ENCODE results near the gene PRKCB.
"Not testable (repeated sequence)": the region's sequence is repeated elsewhere in the genome, so short reads cannot be mapped to it uniquely, and the experiment has no call there.

Gene PRKCB

DNA sequence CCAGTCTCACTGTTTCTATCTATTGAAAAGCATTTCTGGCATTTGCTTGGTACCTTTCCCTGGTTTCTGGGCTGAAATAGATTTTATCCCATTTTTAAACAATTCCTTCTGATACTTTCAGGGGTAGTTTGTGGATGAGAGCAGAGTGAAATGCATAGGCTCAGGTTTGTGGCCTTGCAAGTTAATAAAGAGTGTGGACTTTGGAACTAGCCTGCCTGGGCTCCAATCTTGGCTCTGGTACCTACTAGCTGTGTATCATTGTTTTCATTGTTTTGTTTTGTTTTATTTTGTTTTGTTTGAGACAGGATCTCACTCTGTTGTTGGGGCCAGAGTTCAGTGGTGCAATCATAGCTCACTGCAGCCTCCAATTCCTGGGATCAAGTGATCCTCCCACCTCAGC, 175.5 kb downstream of the PRKCB start:
- H3K4me2 ChIP-seq (ENCODE audit: low read length) = no peak overlapping the region
- H3K27ac ChIP-seq (ENCODE audit: low read length) = no peak overlapping the region
- peaks cover 26% of the 10 kb centered on the region for H3K27me3 ChIP-seq (ENCODE audit: low read depth, low read length)
- H2AFZ ChIP-seq (ENCODE audit: low read depth, low read length) = no peak overlapping the region
- no peaks in the 10 kb centered on the region for H4K20me1 ChIP-seq (ENCODE audit: insufficient read depth, low read length)
- H3K9me3 ChIP-seq (ENCODE audit: insufficient read depth, low read length) = no peaks in the 10 kb centered on the region
- no peak overlapping the region for H3K9ac ChIP-seq (ENCODE audit: low read length)
- no peaks in the 10 kb centered on the region for H3K79me2 ChIP-seq (ENCODE audit: low read length)
- H3K4me1 ChIP-seq (ENCODE audit: low read length) = peaks cover 53% of the 10 kb centered on the region
- H3K4me3 ChIP-seq (ENCODE audit: low read length) = no peak overlapping the region
- TF ChIP-seq EZH2phosphoT487 (IDR thresholded peaks at IDR 0.05; ENCODE audit: low read depth) (no peak), CTCF (IDR thresholded peaks at IDR 0.05; ENCODE audit: low read depth, low read length) (no peak)
- H3K36me3 ChIP-seq (replicated peaks; ENCODE audit: low read depth, low read length) = no peaks in the 10 kb centered on the region

DNA sequence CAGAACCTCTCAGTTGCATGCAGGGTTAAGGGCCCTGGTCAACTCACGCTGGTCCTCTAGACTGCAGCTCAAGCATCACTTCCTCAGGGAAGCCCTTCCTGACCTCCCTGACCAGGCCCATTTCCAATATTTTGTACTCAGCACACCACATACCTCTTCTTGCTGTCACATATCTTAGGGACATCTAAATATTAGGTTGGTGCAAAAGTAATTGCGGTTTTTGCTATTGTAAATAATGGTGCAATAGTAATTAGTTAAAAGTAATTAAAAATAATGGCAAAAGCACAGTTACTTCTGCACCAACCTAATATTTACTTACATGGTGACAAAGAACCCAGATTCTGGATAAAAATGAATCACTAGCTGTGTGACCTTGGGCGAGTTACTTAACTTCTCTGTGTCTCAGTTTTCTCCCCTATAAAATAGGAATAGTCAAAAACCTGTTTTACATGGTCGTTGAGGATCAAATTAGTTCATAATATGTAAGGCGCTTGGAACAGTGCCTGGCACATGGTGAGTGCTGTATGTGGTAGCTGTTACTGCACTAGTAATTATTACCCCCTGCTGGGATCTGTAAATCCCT, 177.4 kb downstream of the PRKCB start:
- no peaks in the 10 kb centered on the region for H3K9me3 ChIP-seq (ENCODE audit: insufficient read depth, low read length)
- peaks cover 53% of the 10 kb centered on the region for H3K4me1 ChIP-seq (ENCODE audit: low read length)
- H4K20me1 ChIP-seq (ENCODE audit: insufficient read depth, low read length) = no peaks in the 10 kb centered on the region
- peak overlapping the region; percentile 88; the same call in 1 of the 2 replicates for H3K4me2 ChIP-seq (ENCODE audit: low read length)
- no peaks in the 10 kb centered on the region for H3K36me3 ChIP-seq (replicated peaks; ENCODE audit: low read depth, low read length)
- peaks cover 8% of the 10 kb centered on the region for H3K27me3 ChIP-seq (ENCODE audit: low read depth, low read length)
- H3K4me3 ChIP-seq (ENCODE audit: low read length) = no peak overlapping the region
- no peak overlapping the region for H3K9ac ChIP-seq (ENCODE audit: low read length)
- H3K27ac ChIP-seq (ENCODE audit: low read length) = no peak overlapping the region
- no peak for TF ChIP-seq EZH2phosphoT487 (IDR thresholded peaks at IDR 0.05; ENCODE audit: low read depth)
- TF ChIP-seq CTCF (IDR thresholded peaks at IDR 0.05; ENCODE audit: low read depth, low read length) = no peak
- no peak overlapping the region for H2AFZ ChIP-seq (ENCODE audit: low read depth, low read length)
- no peaks in the 10 kb centered on the region for H3K79me2 ChIP-seq (ENCODE audit: low read length)

- peak overlapping the region; percentile 88 for H3K4me2 ChIP-seq (ENCODE audit: low read length)
- no peak for TF ChIP-seq CTCF (IDR thresholded peaks at IDR 0.05; ENCODE audit: low read depth, low read length)
- no peak for TF ChIP-seq EZH2phosphoT487 (IDR thresholded peaks at IDR 0.05; ENCODE audit: low read depth)
- H3K27me3 ChIP-seq (ENCODE audit: low read depth, low read length) = no peaks in the 10 kb centered on the region; the same call in 1 of the 2 replicates
- peak overlapping the region; percentile 65 for H3K4me3 ChIP-seq (ENCODE audit: low read length)
- peak overlapping the region; percentile 16; the same call in 1 of the 2 replicates for H3K9ac ChIP-seq (ENCODE audit: low read length)
- no peaks in the 10 kb centered on the region for H3K9me3 ChIP-seq (ENCODE audit: insufficient read depth, low read length)
- no peaks in the 10 kb centered on the region for H3K79me2 ChIP-seq (ENCODE audit: low read length)
- no peaks in the 10 kb centered on the region for H3K36me3 ChIP-seq (replicated peaks; ENCODE audit: low read depth, low read length)
- H2AFZ ChIP-seq (ENCODE audit: low read depth, low read length) = peak overlapping the region; percentile 49; the same call in 1 of the 2 replicates
- H3K4me1 ChIP-seq (ENCODE audit: low read length) = peaks cover 47% of the 10 kb centered on the region
- no peaks in the 10 kb centered on the region for H4K20me1 ChIP-seq (ENCODE audit: insufficient read depth, low read length)
- peak overlapping the region; percentile 43 for H3K27ac ChIP-seq (ENCODE audit: low read length)
Observed at GRCh38 chr16:24013864-24014645, 178.3 kb downstream of the PRKCB start.

DNA sequence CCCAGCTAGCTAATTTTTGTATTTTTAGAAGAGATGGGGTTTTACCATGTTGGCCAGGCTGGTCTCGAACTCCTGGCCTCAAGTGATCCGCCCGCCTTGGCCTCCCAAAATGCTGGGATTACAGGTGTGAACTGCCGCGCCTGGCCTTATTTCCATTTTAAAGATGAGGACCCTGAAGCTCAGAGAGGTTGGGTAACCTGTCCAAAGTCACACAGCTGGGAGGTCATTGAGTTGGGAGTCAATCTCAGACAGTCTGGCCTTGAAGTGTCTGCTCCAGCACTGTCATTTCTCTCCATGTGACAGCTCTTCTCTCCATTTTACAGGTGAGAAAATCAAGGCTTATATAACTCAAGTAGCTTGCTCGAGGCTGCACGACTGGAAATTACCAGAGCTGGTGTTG, 179.2 kb downstream of the PRKCB start:
- not testable (repeated sequence) for H3K9me3 ChIP-seq (ENCODE audit: insufficient read depth, low read length); H4K20me1 ChIP-seq (ENCODE audit: insufficient read depth, low read length); H3K36me3 ChIP-seq (replicated peaks; ENCODE audit: low read depth, low read length); H2AFZ ChIP-seq (ENCODE audit: low read depth, low read length); H3K79me2 ChIP-seq (ENCODE audit: low read length); H3K27ac ChIP-seq (ENCODE audit: low read length); H3K27me3 ChIP-seq (ENCODE audit: low read depth, low read length); H3K9ac ChIP-seq (ENCODE audit: low read length)
- H3K4me2 ChIP-seq (ENCODE audit: low read length) = peak overlapping the region; percentile 88; the same call in 1 of the 2 replicates
- H3K4me3 ChIP-seq (ENCODE audit: low read length) = 0 out of 2 replicates have a peak overlapping the region, but pooled peaks have one; percentile 26
- H3K4me1 ChIP-seq (ENCODE audit: low read length) = peaks cover 46% of the 10 kb centered on the region

Measured in OCI-LY3 (cell line).